HG03521 (cell line): ENCODE data around the gene ATAD1.
"Not testable (repeated sequence)": the region's sequence is repeated elsewhere in the genome, so short reads cannot be mapped to it uniquely, and the experiment has no call there.

Experiments
- ATAC-seq: cut with Tn5 transposase; IDR thresholded peaks from one replicate; pipeline ENCODE4 v1.9.1; 2021; ENCODE audit warnings: mild to moderate bottlenecking, moderate library complexity; ENCODE audit not compliant: unreplicated experiment

ATAD1 gene, protein sequence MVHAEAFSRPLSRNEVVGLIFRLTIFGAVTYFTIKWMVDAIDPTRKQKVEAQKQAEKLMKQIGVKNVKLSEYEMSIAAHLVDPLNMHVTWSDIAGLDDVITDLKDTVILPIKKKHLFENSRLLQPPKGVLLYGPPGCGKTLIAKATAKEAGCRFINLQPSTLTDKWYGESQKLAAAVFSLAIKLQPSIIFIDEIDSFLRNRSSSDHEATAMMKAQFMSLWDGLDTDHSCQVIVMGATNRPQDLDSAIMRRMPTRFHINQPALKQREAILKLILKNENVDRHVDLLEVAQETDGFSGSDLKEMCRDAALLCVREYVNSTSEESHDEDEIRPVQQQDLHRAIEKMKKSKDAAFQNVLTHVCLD

DNA sequence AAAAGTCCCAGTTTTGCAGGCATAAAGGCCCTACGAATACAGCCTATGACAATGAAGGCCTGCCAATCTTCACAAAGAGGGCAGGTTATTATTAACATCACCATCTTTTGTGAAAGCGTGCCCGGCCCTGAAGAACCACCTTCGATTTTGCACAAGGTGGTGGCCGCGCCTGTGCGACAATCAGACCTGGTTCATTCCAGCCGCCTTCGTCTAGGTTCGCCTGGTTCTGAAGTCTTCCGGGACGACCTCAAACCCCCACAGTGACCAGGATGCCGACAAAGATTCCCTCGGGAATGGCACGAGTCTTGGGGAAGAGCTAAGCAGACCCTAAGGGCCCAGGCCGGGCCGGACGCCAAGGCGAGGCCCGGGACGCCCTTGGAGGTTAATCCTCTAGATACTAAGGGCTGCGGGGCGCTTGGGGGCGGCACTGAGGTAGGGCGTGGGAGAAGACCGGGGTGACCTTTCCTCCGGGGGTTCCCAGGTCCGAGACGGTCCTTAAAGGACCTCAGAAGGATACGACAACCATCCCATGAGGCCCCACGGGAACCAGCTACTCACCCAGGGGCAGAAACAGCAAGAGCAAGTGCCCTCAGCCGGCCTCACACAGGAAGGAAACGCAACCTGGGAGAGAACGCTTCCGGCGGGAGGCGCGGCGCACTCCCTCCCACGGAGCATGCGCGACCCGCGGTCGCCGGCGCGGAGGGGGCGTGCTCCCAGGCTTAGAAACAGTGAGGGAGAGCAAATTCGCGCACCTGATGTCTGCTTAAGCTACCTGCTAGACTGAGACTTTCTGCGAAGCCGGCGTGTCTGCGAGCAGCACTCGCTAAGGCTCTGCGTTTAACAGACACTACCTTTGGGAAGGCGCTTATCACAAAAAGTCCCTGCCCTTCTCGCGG, at the start of gene ATAD1:
Gene ATAD1, minus strand, starts transcription at position 618 of the 896 bp plus-strand sequence. CDS start 3,627 bp downstream, outside the sequence.
- ATAC-seq: peak; percentile 80

DNA sequence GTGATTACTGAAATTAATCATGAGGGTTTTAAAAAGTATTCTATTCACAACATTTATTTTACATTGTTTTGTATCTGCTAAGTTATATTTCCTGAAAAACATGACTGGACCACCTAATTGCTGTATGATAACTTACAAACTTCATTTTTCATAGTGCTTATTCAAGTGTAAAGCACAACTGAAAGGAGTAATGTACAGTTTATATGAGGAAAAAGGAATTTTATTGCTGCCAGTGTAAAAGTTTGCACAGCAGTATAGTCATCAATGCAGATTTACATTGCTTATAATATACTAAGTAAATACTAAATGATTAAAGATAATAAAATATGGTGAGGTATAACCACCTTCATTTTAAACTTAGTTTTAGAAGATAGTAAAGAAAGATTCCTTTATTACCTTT, 49.4 kb upstream of the ATAD1 start:
- no peak for ATAC-seq

DNA sequence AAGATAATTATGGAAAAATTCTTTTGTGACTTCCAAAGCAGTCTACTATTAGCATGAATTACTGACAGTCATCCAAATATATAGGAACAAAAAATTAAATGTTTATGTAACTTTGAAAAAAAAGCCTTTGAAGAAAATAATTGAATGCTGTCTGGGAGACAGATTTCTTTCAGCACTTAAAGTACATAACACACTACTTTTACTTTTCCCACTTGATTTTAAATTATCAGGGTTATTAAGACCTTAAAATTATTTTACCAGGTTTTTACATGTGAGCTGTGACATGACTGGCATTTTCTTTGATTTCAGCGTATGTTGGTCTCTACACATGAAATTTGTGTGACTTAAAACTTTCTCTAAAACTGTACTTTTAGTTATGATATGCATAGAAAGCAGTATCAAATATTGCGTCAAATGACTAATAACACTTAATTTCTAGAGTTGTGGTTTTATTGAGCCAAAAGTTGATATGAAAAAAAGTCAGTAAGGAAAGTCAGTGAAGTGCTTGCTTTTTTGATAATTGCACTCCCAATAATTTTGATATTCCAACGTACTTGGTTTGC, 48.5 kb upstream of the ATAD1 start:
- no peak for ATAC-seq

DNA sequence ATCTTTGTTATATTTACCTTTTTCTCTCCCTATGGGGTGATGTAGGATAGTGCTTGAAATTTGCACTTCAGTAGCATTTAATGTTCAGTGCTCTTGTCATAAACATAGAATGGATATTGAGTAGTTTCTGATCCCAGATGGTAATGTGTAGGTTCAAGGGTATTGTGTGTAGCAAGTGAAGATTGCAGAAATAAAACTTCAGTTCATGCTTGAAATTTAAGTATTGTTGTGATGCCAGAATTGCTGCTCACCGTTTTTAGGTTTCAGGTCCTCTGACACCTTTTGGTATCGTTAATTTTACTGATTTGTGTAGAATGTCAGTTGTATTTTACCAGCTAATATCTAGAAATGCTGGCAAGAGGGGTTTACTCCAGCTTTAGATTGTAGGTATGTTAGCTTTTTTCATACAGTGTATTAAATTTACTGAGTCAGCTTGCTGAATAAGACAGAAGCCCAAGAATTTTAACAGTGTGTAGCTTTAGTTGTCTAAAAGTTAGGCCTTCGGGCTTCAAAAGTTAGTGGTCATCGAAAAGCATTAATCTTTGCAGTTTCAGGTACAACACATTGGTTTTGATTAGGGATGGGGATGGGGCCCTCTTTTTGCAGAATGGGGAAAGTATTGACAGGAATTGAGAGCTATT, 47.3 kb upstream of the ATAD1 start:
- ATAC-seq: no peak

DNA sequence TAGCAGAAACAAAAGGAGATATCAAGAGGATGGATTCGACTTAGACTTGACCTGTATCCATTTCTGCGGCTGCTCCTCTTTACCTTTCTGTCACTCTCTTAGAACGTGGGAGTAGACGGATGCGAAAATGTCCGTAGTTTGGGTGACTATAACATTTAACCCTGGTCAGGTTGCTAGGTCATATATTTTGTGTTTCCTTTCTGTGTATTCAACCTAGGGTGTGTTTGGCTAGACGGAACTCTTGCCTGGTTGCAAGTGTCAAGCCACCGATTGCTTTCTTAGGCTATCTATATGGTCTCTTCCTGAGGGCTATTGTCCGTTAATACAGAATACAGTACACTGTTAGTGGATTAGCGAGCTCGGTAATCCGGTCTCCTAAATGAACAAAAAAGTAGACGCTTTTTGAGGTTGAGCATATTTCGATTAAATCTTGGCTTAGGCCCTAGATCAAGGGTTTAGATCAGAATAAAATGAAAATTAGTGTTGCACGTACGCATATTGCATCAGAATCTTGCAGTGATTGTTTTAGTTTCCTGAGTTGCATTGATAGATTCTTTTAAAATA, 46.6 kb upstream of the ATAD1 start:
- ATAC-seq: no peak

DNA sequence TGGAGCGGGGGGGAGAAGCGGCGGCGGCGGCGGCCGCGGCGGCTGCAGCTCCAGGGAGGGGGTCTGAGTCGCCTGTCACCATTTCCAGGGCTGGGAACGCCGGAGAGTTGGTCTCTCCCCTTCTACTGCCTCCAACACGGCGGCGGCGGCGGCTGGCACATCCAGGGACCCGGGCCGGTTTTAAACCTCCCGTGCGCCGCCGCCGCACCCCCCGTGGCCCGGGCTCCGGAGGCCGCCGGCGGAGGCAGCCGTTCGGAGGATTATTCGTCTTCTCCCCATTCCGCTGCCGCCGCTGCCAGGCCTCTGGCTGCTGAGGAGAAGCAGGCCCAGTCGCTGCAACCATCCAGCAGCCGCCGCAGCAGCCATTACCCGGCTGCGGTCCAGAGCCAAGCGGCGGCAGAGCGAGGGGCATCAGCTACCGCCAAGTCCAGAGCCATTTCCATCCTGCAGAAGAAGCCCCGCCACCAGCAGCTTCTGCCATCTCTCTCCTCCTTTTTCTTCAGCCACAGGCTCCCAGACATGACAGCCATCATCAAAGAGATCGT, 46.0 kb upstream of the ATAD1 start:
- not testable (repeated sequence) for ATAC-seq

DNA sequence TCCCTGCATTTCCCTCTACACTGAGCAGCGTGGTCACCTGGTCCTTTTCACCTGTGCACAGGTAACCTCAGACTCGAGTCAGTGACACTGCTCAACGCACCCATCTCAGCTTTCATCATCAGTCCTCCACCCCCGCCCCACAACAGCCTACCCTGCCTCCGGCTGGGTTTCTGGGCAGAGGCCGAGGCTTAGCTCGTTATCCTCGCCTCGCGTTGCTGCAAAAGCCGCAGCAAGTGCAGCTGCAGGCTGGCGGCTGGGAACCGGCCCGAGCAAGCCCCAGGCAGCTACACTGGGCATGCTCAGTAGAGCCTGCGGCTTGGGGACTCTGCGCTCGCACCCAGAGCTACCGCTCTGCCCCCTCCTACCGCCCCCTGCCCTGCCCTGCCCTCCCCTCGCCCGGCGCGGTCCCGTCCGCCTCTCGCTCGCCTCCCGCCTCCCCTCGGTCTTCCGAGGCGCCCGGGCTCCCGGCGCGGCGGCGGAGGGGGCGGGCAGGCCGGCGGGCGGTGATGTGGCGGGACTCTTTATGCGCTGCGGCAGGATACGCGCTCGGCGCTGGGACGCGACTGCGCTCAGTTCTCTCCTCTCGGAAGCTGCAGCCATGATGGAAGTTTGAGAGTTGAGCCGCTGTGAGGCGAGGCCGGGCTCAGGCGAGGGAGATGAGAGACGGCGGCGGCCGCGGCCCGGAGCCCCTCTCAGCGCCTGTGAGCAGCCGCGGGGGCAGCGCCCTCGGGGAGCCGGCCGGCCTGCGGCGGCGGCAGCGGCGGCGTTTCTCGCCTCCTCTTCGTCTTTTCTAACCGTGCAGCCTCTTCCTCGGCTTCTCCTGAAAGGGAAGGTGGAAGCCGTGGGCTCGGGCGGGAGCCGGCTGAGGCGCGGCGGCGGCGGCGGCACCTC, 45.3 kb upstream of the ATAD1 start, which contains the start of the genes KLLN and PTEN:
Gene KLLN, minus strand, starts transcription at position 481 of the 891 bp plus-strand sequence. CDS start 1,046 bp downstream, outside the sequence.
Gene PTEN, plus strand, starts transcription at position 573 of the 891 bp plus-strand sequence. CDS start 845 bp downstream, outside the sequence.
- ATAC-seq: peak; percentile 29

DNA sequence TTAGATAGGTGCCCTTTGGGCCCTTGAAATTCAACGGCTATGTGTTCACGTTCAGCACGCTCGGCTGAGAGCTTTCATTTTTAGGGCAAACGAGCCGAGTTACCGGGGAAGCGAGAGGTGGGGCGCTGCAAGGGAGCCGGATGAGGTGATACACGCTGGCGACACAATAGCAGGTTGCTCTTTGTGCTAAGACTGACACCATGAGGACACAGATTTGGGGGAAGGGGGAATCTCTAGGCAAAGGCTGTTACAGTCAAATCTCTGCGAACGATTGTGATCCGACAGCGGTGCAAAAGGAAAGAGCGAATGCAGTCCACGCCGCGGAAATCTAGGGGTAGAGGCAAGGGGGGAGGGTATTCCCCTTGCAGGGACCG, 44.6 kb upstream of the ATAD1 start:
- peak; percentile 5 for ATAC-seq

DNA sequence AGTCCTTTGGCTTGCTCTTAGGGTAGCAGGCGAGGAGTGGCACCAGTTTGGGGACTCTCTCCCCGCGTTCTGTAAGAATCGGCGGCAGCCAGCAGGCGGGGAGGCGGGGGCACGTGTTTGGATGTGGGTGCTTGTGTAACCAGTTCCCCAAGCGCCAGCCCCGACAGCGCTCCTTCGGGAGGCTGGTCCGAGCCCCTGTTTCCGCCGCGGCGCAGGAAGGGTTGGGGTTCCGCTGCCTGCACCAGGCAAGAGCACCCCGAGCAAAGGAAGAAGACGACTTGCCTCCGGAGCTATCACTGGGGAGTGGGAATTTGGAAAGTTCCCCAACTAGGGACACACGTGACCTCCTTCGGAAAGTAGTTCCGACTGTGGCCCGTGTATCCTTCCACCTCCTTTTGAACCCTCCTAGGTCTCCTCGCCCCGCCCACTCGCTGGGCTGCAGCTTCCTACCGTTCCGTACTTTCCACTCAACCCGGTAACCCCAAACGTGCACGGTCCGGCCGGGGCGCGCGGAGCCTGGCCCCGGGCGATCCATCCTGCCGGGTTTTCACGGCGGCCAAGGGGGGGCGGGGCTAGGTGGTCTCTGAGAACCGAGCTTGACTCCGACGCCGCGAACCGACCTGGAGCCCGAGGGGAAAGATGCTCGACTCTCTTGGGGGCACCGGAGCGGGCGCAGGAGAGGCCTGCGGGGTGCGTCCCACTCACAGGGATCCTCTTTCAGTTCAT, 44.1 kb upstream of the ATAD1 start:
- ATAC-seq: peak; percentile 55

DNA sequence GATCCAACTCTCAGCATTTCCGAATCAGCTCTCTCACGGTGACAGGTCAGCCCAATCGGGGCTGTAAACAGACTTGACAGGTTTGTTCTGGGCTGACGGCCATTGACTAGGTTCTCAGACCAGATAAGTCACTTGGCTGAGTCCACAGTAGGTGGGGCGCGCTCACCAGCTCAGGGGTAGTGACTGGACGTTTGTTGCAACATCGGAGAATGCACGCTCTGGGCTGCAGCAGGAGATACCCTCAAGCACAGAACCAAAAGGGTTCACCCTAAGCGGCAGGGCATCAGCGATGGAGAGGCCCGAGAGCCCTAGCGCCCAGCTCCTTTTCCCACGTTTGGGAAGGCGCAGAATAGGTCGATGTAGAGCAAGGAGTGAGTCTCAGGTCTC, 43.5 kb upstream of the ATAD1 start:
- peak; percentile 14 for ATAC-seq

DNA sequence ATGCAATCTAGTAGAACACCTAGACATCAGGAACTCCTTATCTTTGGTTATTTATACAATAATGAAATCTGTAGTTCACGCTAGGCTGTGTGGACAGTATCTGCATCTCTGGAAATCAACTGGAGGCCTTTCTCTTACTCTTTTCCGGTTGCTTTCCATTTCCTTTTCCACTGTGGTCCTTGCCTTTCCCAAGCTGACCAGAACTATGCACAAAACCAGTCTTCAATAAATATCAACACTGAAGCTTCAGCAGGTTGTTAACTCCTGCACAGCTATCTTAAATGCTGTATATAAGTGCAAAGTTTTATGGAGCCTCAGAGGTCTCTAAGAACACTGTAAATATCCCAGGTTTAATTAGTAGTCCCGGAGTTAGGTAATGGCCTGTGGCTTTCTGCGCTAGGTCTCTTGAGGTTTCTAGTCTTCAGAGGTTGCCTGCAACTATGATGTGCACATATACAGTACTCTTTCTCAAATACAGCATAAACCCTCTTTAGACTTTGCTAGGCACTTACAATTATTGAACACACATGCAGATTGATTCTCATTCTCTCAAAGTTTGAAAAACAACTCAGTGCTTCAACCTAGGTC, 42.9 kb upstream of the ATAD1 start:
- ATAC-seq: no peak

DNA sequence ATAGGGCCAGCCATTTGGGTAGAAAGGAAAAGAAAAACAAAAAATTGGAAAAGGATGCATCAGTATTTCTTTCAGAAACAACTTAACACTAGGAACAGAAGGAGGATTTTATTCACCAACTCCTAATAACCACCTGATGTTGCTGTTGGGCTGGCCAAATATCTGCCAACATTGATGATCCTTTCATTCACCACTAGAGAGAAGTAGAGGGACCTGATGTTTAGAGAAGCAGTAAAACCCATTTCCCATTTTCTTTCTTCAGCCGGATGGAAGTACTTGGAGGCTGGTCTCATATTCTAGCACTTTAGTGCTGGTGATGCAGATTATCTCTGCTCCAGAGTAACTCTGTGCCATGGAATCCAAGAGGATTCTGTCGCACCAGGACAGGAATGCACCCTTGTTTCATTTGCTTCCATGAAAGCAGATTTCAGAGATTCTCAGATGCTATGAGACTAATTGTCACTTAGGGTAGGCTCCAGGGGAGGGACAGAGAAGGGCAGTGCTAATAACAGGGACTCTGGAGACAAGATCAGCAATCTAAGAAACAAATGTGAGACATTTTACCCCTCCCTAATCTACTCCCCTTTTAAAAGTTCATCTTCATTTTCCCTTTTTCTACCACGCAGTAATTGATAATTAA, 42.2 kb upstream of the ATAD1 start:
- no peak for ATAC-seq

DNA sequence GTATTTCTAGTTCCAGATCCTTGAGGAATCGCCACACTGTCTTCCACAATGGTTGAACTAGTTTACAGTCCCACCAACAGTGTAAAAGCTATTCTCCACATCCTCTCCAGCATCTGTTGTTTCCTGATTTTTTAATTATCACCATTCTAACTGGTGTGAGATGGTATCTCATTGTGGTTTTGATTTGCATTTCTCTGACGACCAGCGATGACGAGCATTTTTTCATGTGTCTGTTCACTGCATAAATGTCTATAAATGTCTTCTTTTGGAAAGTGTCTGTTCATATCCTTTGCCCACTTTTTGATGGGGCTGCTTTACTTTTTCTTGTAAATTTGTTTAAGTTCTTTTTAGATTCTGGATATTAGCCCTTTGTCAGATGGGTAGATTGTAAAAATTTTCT, 37.6 kb upstream of the ATAD1 start:
- ATAC-seq: not testable (repeated sequence)

DNA sequence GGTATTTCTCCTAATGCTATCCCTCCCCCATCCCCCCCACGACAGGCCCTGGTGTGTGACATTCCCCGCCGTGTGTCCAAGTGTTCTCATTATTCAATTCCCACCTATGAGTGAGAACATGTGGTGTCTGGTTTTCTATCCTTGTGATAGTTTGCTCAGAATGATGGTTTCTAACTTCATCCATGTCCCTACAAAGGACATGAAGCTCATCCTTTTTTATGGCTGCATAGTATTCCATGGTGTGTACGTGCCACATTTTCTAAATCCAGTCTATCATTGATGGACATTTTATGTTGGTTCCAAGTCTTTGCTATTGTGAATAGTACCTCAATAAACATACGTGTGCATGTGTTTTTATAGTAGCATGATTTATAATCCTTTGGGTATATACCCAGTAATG, 37.2 kb upstream of the ATAD1 start:
- not testable (repeated sequence) for ATAC-seq

DNA sequence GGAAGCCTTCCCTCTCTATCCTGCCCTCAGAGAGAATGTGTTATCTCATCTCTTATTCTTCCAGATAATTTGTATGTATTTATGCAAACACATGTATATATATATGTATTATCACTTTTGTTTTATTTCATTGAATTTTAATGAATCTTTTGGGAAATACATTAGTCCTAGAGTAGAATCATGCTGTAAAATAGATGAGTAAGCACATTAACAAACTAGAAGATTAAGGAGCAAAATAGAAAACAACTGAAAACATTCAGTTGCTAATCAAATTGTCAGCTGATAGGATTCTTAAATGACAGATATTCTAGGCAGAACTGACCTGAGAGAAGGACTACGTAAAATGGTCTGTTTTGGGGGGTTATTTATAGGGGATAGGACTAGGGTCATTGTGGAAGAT, 34.1 kb upstream of the ATAD1 start:
- ATAC-seq: no peak

DNA sequence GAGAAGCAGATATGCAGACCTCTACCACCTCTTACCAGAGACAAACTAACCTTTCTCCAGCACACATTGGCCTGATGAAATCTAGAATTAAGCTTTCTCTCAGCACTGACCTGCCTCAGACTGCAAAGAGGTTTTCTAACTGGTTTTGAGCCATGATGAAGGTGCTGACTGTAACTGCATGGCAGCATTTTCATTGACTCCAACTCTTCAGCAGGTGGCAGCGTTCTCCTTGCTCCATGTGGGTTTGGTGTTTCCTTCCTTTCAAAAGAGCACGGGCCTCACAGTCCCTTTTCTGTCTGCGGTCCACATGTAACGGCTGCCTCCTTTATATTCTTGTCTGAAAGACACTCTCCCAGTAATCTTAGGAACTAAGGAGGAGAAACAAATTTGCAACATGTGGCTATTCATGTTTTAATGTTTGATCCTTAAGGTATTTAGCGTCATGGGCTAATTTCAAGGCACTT, 32.7 kb upstream of the ATAD1 start:
- no peak for ATAC-seq

DNA sequence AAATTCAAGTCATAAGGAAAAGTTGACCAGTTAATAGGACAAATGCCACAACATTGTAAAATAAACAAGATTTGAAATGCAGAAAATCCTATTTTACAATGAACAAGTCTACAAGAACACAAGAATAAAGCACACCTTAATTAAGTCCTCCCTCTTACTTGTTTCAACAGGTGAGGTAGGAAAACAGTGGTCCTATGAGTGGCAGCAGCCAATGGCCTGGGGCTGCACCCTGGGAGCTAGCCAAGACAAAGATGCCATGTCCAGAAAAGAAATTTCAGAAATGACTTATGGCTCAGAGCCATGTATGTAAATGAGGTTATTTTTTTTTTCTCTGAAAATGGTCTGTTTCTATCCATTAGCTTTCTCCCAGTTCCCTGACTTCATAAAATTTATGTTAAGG, 31.0 kb upstream of the ATAD1 start:
- ATAC-seq: no peak

DNA sequence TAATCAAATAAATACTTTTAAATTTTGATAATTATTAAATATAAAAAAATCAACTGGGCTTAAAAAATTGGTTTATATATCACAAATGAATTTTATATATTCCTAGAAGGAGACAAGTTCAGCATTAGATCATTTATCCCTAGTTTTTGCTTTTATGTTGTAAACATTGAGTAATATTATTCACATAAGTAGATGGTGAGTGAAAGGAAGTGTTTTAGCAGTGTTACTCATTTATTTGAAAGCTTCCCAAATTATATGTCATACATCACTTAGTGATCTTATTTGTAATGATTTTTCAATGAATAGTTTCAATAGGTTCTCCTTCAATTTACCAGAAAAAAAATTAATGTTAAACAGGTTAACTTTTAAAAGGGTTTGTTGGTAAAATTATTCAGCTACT, 29.5 kb upstream of the ATAD1 start:
- ATAC-seq: no peak
